PC-3 (cell line): Measurements from ENCODE around the gene TMEM62. TPM values are rescaled to one million over a fixed set of nuclear protein-coding genes. Genes with fewer than 3 reads are reported as not detected.
A peak's percentile ranks its signal among the peaks of the same experiment; 100 is the strongest.

Experiments used
- ATAC-seq: fragments of 200-7000 bp; cut with Tn5 transposase; 2 replicates; pipeline ENCODE4 v1.9.1; 2020; ENCODE audit warnings: mild to moderate bottlenecking, moderate library complexity
- Bru-seq: library from RNA; stranded (reverse); fragments of 400-500 nt; gene quantifications from one replicate; lab custom pipeline; 2021; lab: Mats Ljungman, UMichigan
- BruChase-seq, 2 experiments: library from RNA; stranded (reverse); fragments of 400-500 nt; gene quantifications; one replicate each; lab custom pipeline; 2021; lab: Mats Ljungman, UMichigan
- BruUV-seq: library from RNA; stranded (reverse); fragments of 400-500 nt; replicated peaks from 2 replicates; lab custom pipeline; 2021; lab: Mats Ljungman, UMichigan
- CTCF ChIA-PET: fragments of 300-600 bp; sonication (Branson Sonifier 250); formaldehyde crosslinking; loops from one replicate; lab custom pipeline; 2022; ENCODE audit warnings: antibody characterized with exemption; lab: Charles Lee
- POLR2A ChIA-PET: fragments of 300-600 bp; sonication (Branson Sonifier 250); formaldehyde crosslinking; loops from one replicate; lab custom pipeline; 2022; ENCODE audit warnings: antibody characterized with exemption; ENCODE audit not compliant: unreplicated experiment; lab: Charles Lee
- DNase-seq: peaks from one replicate; pipeline ENCODE4 v3.0.0-alpha.2; 2015
- H2AFZ ChIP-seq: fragments of 300-600 bp; sonication (generic); 2 replicates; pipeline ENCODE4 v1.6.0; 2016; ENCODE audit warnings: antibody characterized with exemption, low read length
- H3F3A ChIP-seq: fragments of 300-600 bp; sonication (generic); one replicate; pipeline ENCODE4 v1.6.0; 2017; ENCODE audit warnings: antibody characterized with exemption, low read length, control low read depth, mild to moderate bottlenecking; ENCODE audit not compliant: unreplicated experiment
- H3K27ac ChIP-seq: fragments of 300-600 bp; sonication (generic); 2 replicates; pipeline ENCODE4 v1.5.1; 2016; ENCODE audit warnings: mild to moderate bottlenecking, low read length
- H3K27me3 ChIP-seq: fragments of 300-600 bp; sonication (generic); 2 replicates; pipeline ENCODE4 v1.6.1; 2016; ENCODE audit warnings: low read length, mixed read lengths
- H3K36me3 ChIP-seq: fragments of 300-600 bp; sonication (generic); 2 replicates; pipeline ENCODE4 v1.6.1; 2016; ENCODE audit warnings: low read depth, mixed run types, low read length, mixed read lengths
- H3K4me1 ChIP-seq: fragments of 300-600 bp; sonication (generic); 2 replicates; pipeline ENCODE4 v1.5.1; 2016; ENCODE audit warnings: low read length; ENCODE audit not compliant: insufficient read depth
- H3K4me2 ChIP-seq: fragments of 300-600 bp; sonication (generic); 2 replicates; pipeline ENCODE4 v1.6.0; 2016; ENCODE audit warnings: low read length
- H3K4me3 ChIP-seq: fragments of 300-600 bp; sonication (generic); 2 replicates; pipeline ENCODE4 v1.5.1; 2016; ENCODE audit warnings: mild to moderate bottlenecking, low read length, mixed read lengths
- H3K79me2 ChIP-seq: fragments of 300-600 bp; sonication (generic); 2 replicates; pipeline ENCODE4 v1.6.1; 2017; ENCODE audit warnings: low read length, mixed read lengths
- H3K9ac ChIP-seq: fragments of 300-600 bp; sonication (generic); 2 replicates; pipeline ENCODE4 v1.6.0; 2016; ENCODE audit warnings: mild to moderate bottlenecking, low read length
- H3K9me2 ChIP-seq: fragments of 300-600 bp; sonication (generic); replicated peaks from 2 replicates; pipeline ENCODE4 v1.6.1; 2016; ENCODE audit warnings: mixed run types, low read length, mixed read lengths
- H3K9me3 ChIP-seq: fragments of 300-600 bp; sonication (generic); 2 replicates; pipeline ENCODE4 v1.6.1; 2016; ENCODE audit warnings: low read length, mixed read lengths
- H4K20me1 ChIP-seq: fragments of 300-600 bp; sonication (generic); 2 replicates; pipeline ENCODE4 v1.6.1; 2016; ENCODE audit warnings: low read length, mixed read lengths
- CTCF ChIP-seq: fragments of 300-600 bp; sonication (generic); conservative IDR thresholded peaks from 2 replicates; pipeline ENCODE4 v1.5.1; 2017; ENCODE audit warnings: antibody characterized with exemption, low read depth, mild to moderate bottlenecking, low read length
- EZH2 ChIP-seq: fragments of 300-600 bp; sonication (generic); IDR thresholded peaks from one replicate; pipeline ENCODE4 v1.6.1; 2017; ENCODE audit warnings: antibody characterized with exemption, mild to moderate bottlenecking, low read length; ENCODE audit not compliant: unreplicated experiment
- EZH2phosphoT487 ChIP-seq: fragments of 300-600 bp; sonication (generic); IDR thresholded peaks from 2 replicates; pipeline ENCODE4 v1.6.1; 2018; ENCODE audit warnings: mild to moderate bottlenecking, antibody characterized with exemption, low read length, borderline replicate concordance
- intact Hi-C: fragments of 100-400 bp; cut with micrococcal nuclease; formaldehyde crosslinking; loops from 2 replicates; pipeline ENCODE4 v1.9.0; 2023
- long read RNA-seq: library from polyadenylated mRNA; unstranded; transcript quantifications from one replicate; pipeline ENCODE4 v2.0.0, GENCODE V29; 2021; ENCODE audit not compliant: unreplicated experiment
- total RNA-seq: library from RNA; depleted of rRNA; stranded (reverse); fragments of >200 nt; gene quantifications from 2 replicates; pipeline ENCODE4 v1.2.3, GENCODE V29; 2014; rRNA removed

Gene TMEM62
- total RNA-seq = 19.6 and 31.6 TPM in 2 replicates
- Bru-seq, nascent RNA = percentile 68 among the genes with signal in this experiment
- percentile 55 among the genes with signal in this experiment for BruChase-seq, experiment 1, labeled RNA remaining after a 6-hour chase
- percentile 66 among the genes with signal in this experiment for BruChase-seq, experiment 2, labeled RNA remaining after a 2-hour chase
- long read RNA-seq, transcript TMEM62-201 (14 exons, 2,771 nt) = major isoform, 7 of 28 reads
- long read RNA-seq, partial matches to known transcripts = 9 of 28 reads
- long read RNA-seq, other reads (novel, unspliced or antisense) = 11 of 28 reads

GRCh38 chr15:43133430-43134156 lies at the start of gene TMEM62:
TSS of gene TMEM62 (plus strand) at chr15:43133586. CDS start at chr15:43133803, 217 bp downstream.
- Histone ChIP-seq H3K36me3 (peaks cover 7% of the 10 kb centered on the region), H3K9me3 (no peaks in the 10 kb centered on the region), H3K27ac (peak within 1 kb of the TSS; percentile 24), H3K79me2 (peaks cover 18% of the 10 kb centered on the region), H3K4me1 (peaks cover 23% of the 10 kb centered on the region), H2AFZ (peak within 1 kb of the TSS; percentile 96), H3K4me2 (peak within 1 kb of the TSS; percentile 100), H3K9me2 (no peaks in the 10 kb centered on the region), H3K4me3 (peak within 1 kb of the TSS; percentile 86), H3K9ac (peak within 1 kb of the TSS; percentile 72), H4K20me1 (peaks cover 5% of the 10 kb centered on the region; the same call in 1 of the 2 replicates), H3K27me3 (no peaks in the 10 kb centered on the region), H3F3A (no peaks in the 10 kb centered on the region)
- ChIA-PET CTCF (no interaction called here), POLR2A (no interaction called here)
- intact Hi-C loops = loop anchor here (1.0 to 2.0 kb wide), 2 partner anchors 27 to 53 kb away; partner anchors contain the start of gene UBR1
- TF ChIP-seq EZH2phosphoT487 (no peak), CTCF (no peak; the same call in 1 of the 2 replicates), EZH2 (no peak)
- BruUV-seq = no TSS peak
- DNase-seq = peak; percentile 86
- ATAC-seq = peak; percentile 88

- intact Hi-C loops = no loop called here
- Histone ChIP-seq H2AFZ (no peak overlapping the region), H3K9me2 (no peaks in the 10 kb centered on the region), H3K36me3 (peaks cover 26% of the 10 kb centered on the region), H3K4me3 (no peak overlapping the region), H3F3A (no peaks in the 10 kb centered on the region), H3K27me3 (no peaks in the 10 kb centered on the region), H3K4me2 (no peak overlapping the region), H3K27ac (no peak overlapping the region), H4K20me1 (no peaks in the 10 kb centered on the region), H3K9me3 (no peaks in the 10 kb centered on the region), H3K9ac (no peak overlapping the region), H3K4me1 (no peaks in the 10 kb centered on the region), H3K79me2 (no peaks in the 10 kb centered on the region)
- DNase-seq (peak; percentile 4), ATAC-seq (no peak)
- no TSS peak for BruUV-seq
- ChIA-PET POLR2A (no interaction called here), CTCF (interaction anchor here (0.6 kb wide), 1 partner anchor 369 kb away, joined by 3 read pairs; no protein-coding TSS in a partner anchor)
- no peak for TF ChIP-seq EZH2
- no peak for TF ChIP-seq EZH2phosphoT487
- TF ChIP-seq CTCF = no peak
Measured at GRCh38 chr15:43085921-43086320, 47.5 kb upstream of the TMEM62 start.
